Measurements from ENCODE around the gene TBC1D9B.

DNA sequence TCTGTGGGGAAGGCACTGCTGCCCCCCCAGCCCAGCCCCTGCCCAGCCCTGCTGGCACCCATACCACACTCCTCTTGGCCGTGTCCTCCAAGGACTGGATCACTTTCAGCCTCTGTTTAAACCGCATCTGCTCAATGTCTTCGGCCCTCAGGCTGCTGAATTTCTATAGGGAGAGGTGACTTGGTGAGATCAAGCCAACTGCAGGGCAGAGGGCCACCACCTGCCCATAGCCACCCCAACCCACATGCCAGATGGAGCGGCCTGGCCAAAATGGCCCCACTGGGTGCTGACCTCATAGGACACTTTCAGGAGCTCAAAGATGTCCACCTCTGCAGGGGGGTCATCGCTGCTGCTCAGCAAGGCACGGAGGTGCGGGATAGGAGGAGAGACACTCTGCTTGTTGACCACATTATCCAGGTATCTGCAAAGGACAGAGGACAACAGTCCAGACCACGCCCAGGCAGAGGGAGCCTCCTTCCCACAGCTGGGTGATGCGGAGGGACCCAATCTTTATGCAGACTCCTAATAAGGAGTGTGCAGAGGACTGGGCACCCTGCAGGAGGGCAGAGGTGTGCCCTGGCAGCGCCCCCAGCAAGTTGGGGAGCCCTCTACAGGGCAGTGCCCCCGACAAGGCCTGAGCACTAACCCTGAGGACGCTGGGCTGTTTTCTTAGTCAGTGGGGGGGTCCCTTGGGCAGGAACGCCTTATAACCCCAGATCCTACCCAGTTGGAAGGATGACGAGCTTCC, 34.7 kb downstream of the TBC1D9B start:
- TF ChIP-seq, protein P1, sequence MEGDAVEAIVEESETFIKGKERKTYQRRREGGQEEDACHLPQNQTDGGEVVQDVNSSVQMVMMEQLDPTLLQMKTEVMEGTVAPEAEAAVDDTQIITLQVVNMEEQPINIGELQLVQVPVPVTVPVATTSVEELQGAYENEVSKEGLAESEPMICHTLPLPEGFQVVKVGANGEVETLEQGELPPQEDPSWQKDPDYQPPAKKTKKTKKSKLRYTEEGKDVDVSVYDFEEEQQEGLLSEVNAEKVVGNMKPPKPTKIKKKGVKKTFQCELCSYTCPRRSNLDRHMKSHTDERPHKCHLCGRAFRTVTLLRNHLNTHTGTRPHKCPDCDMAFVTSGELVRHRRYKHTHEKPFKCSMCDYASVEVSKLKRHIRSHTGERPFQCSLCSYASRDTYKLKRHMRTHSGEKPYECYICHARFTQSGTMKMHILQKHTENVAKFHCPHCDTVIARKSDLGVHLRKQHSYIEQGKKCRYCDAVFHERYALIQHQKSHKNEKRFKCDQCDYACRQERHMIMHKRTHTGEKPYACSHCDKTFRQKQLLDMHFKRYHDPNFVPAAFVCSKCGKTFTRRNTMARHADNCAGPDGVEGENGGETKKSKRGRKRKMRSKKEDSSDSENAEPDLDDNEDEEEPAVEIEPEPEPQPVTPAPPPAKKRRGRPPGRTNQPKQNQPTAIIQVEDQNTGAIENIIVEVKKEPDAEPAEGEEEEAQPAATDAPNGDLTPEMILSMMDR (IDR thresholded peaks at IDR 0.05): no peak
- TF ChIP-seq POLR2A (IDR thresholded peaks at IDR 0.05) (no peak), POLR2AphosphoS5 (IDR thresholded peaks at IDR 0.05) (no peak), EP300 (IDR thresholded peaks at IDR 0.05) (no peak)
